Measurements from ENCODE around the gene TTC12. TPM values are rescaled to one million over a fixed set of nuclear protein-coding genes. Genes with fewer than 3 reads are reported as not detected.

TTC12 gene
- total RNA-seq, 4 donors from 2014 or later = 2.2 to 14.7 (median 10.8) TPM

DNA sequence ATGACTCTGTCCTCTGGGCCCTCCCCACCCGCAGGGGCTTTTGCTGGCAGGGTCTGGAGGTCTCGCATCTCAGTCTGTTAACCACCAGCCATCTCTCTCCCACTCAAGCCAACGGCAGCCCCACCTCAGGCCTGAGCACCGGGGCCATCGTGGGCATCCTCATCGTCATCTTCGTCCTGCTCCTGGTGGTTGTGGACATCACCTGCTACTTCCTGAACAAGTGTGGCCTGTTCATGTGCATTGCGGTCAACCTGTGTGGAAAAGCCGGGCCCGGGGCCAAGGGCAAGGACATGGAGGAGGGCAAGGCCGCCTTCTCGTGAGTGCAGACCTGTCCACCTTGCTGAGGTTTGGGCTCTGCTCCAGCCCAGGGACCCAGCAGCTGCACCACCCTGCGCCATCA lies 44.3 kb upstream of the TTC12 start:
- H3K27ac ChIP-seq = no peak overlapping the region
- intact Hi-C loops (cut with DNase I) = no loop called here
- no peak for DNase-seq
- H3K4me3 ChIP-seq = no peak overlapping the region
- no peak for TF ChIP-seq POLR2A (IDR thresholded peaks at IDR 0.05)
- TF ChIP-seq, protein P1, sequence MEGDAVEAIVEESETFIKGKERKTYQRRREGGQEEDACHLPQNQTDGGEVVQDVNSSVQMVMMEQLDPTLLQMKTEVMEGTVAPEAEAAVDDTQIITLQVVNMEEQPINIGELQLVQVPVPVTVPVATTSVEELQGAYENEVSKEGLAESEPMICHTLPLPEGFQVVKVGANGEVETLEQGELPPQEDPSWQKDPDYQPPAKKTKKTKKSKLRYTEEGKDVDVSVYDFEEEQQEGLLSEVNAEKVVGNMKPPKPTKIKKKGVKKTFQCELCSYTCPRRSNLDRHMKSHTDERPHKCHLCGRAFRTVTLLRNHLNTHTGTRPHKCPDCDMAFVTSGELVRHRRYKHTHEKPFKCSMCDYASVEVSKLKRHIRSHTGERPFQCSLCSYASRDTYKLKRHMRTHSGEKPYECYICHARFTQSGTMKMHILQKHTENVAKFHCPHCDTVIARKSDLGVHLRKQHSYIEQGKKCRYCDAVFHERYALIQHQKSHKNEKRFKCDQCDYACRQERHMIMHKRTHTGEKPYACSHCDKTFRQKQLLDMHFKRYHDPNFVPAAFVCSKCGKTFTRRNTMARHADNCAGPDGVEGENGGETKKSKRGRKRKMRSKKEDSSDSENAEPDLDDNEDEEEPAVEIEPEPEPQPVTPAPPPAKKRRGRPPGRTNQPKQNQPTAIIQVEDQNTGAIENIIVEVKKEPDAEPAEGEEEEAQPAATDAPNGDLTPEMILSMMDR (IDR thresholded peaks at IDR 0.05) = no peak
- no peaks in the 10 kb centered on the region for H3K36me3 ChIP-seq
- 92 to 100% methylated on average over 2 to 4 of the region's 13 CpGs for whole genome bisulfite sequencing, 2 donors
- no peaks in the 10 kb centered on the region for H3K4me1 ChIP-seq
- no peaks in the 10 kb centered on the region for H3K27me3 ChIP-seq
- no peaks in the 10 kb centered on the region for H3K9me3 ChIP-seq

DNA sequence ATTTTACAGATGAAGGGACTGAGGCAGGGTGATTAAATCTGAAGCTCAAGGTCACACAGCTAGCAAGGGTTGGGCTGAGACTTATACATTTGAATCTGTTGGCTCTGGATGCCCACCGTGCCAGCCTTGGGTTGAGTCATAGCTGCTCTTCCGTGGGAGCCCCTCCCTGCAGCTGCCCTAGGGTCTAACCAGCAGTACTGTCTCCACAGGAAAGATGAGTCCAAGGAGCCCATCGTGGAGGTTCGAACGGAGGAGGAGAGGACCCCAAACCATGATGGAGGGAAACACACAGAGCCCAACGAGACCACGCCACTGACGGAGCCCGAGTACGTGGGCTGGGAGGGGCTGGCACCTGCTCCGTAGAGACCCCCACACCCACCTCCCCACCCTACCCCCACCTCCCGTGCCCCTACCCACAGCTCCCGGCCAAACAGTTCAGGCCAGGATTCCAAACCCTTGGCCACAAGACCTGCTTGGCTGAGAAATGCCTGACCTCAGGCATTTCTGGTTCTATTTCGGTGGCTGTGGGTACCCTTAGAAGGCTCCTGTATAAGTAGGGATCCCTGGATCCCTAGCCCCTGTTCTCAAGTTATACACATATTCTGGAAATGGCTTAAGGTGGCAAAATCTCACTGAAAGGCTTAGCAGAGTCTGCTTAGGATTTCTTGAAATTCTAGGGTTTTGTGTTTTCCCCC lies 42.7 kb upstream of the TTC12 start:
- WGBS, 2 donors = 76 to 79% methylated on average over 5 to 13 of the region's 14 CpGs
- Histone ChIP-seq H3K4me3 (no peak overlapping the region), H3K36me3 (no peaks in the 10 kb centered on the region), H3K27me3 (no peaks in the 10 kb centered on the region), H3K9me3 (no peaks in the 10 kb centered on the region), H3K27ac (no peak overlapping the region), H3K4me1 (no peaks in the 10 kb centered on the region)
- TF ChIP-seq, protein P1 (IDR thresholded peaks at IDR 0.05) = no peak
- no peak for DNase-seq
- intact Hi-C loops (cut with DNase I) = no loop called here

GRCh38 chr11:113272281-113272680 lies 42.1 kb upstream of the TTC12 start:
- intact Hi-C loops (cut with DNase I) = no loop called here
- Histone ChIP-seq H3K36me3 (no peaks in the 10 kb centered on the region), H3K27ac (no peak overlapping the region), H3K4me1 (no peaks in the 10 kb centered on the region), H3K27me3 (no peaks in the 10 kb centered on the region), H3K4me3 (no peak overlapping the region), H3K9me3 (no peaks in the 10 kb centered on the region)
- no peak for TF ChIP-seq POLR2A (IDR thresholded peaks at IDR 0.05)
- TF ChIP-seq, protein P1 (IDR thresholded peaks at IDR 0.05) = no peak
- DNase-seq = no peak
- WGBS, 2 donors = 88% methylated on average over 5 of the region's 5 CpGs; no CpG with 5 or more reads in 1 of the 2 donors

GRCh38 chr11:113272927-113273615 lies 41.3 kb upstream of the TTC12 start:
- no peaks in the 10 kb centered on the region for H3K36me3 ChIP-seq
- intact Hi-C loops (cut with DNase I) = no loop called here

GRCh38 chr11:113273720-113274119 lies 40.7 kb upstream of the TTC12 start:
- no peak for DNase-seq
- TF ChIP-seq, protein P1 (IDR thresholded peaks at IDR 0.05) = no peak
- no peak for TF ChIP-seq POLR2A (IDR thresholded peaks at IDR 0.05)
- intact Hi-C loops (cut with DNase I) = no loop called here
- no peak overlapping the region for H3K4me3 ChIP-seq
- WGBS, 2 donors = 72 to 94% methylated on average over 3 to 9 of the region's 10 CpGs
- H3K4me1 ChIP-seq = no peaks in the 10 kb centered on the region
- H3K27me3 ChIP-seq = no peaks in the 10 kb centered on the region
- H3K9me3 ChIP-seq = no peaks in the 10 kb centered on the region
- no peaks in the 10 kb centered on the region for H3K36me3 ChIP-seq
- H3K27ac ChIP-seq = no peak overlapping the region

More at GRCh38 chr11:113272927-113273615, 41.3 kb upstream of the TTC12 start:
- H3K4me3 ChIP-seq = no peak overlapping the region
- 79 to 87% methylated on average over 9 to 18 of the region's 34 CpGs for WGBS, 2 donors
- no peaks in the 10 kb centered on the region for H3K9me3 ChIP-seq
- no peaks in the 10 kb centered on the region for H3K4me1 ChIP-seq
- no peak for DNase-seq
- H3K27me3 ChIP-seq = no peaks in the 10 kb centered on the region
- no peak for TF ChIP-seq POLR2A (IDR thresholded peaks at IDR 0.05)
- TF ChIP-seq, protein P1 (IDR thresholded peaks at IDR 0.05) = no peak
- H3K27ac ChIP-seq = no peak overlapping the region

All from esophagus squamous epithelium (tissue), 5 donors.